ENCODE measurements around the gene PIGM.

Gene PIGM

GRCh38 chr1:159989581-159989980, 42.2 kb downstream of the PIGM start:
- no peak for DNase-seq (ENCODE audit: low read depth in 1 of 2, low spot score in 1 of 2)

GRCh38 chr1:159988006-159988405, 43.8 kb downstream of the PIGM start:
- DNase-seq (ENCODE audit: low read depth in 1 of 2, low spot score in 1 of 2) = no peak

- DNase-seq (ENCODE audit: low read depth in 1 of 2, low spot score in 1 of 2) = no peak
These were observed 44.6 kb downstream of the PIGM start for GRCh38 chr1:159987186-159987585.

GRCh38 chr1:159986531-159986930, 45.3 kb downstream of the PIGM start:
- DNase-seq (ENCODE audit: low read depth in 1 of 2, low spot score in 1 of 2) = no peak

- no peak for DNase-seq (ENCODE audit: low read depth in 1 of 2, low spot score in 1 of 2)
These were observed 45.7 kb downstream of the PIGM start for GRCh38 chr1:159986093-159986492.

GRCh38 chr1:159985473-159985872, 46.3 kb downstream of the PIGM start:
- DNase-seq (ENCODE audit: low read depth in 1 of 2, low spot score in 1 of 2) = no peak

- no peak for DNase-seq (ENCODE audit: low read depth in 1 of 2, low spot score in 1 of 2)
These were observed 48.1 kb downstream of the PIGM start for GRCh38 chr1:159983681-159984080.

- DNase-seq (ENCODE audit: low read depth in 1 of 2, low spot score in 1 of 2) = no peak
These were observed 49.5 kb downstream of the PIGM start for GRCh38 chr1:159982280-159982679.

GRCh38 chr1:159981351-159982055, 50.3 kb downstream of the PIGM start:
- DNase-seq (ENCODE audit: low read depth in 1 of 2, low spot score in 1 of 2) = no peak

GRCh38 chr1:159980786-159981185, 51.0 kb downstream of the PIGM start:
- DNase-seq (ENCODE audit: low read depth in 1 of 2, low spot score in 1 of 2) = no peak

GRCh38 chr1:159980076-159980475, 51.7 kb downstream of the PIGM start:
- DNase-seq (ENCODE audit: low read depth in 1 of 2, low spot score in 1 of 2) = no peak

- DNase-seq (ENCODE audit: low read depth in 1 of 2, low spot score in 1 of 2) = no peak
These were observed 52.5 kb downstream of the PIGM start for GRCh38 chr1:159979257-159979656.

- DNase-seq (ENCODE audit: low read depth in 1 of 2, low spot score in 1 of 2) = no peak
These were observed 53.7 kb downstream of the PIGM start for GRCh38 chr1:159978107-159978398.

GRCh38 chr1:159977364-159978106, 54.3 kb downstream of the PIGM start:
- DNase-seq (ENCODE audit: low read depth in 1 of 2, low spot score in 1 of 2) = no peak

Measured in activated T-helper 1 cell treated with anti-CD3 and anti-CD28 coated beads, Interleukin-2, amount 50 U/mL, for 16 hours (primary cell).